DMS79 (cell line): ENCODE data around the gene IL21R.
"Not testable (repeated sequence)": the region's sequence is repeated elsewhere in the genome, so short reads cannot be mapped to it uniquely, and the experiment has no call there.

Experiments used
- DNase-seq: peaks from one replicate; lab custom pipeline; 2025; lab: John Stamatoyannopoulos, UW

Gene IL21R

DNA sequence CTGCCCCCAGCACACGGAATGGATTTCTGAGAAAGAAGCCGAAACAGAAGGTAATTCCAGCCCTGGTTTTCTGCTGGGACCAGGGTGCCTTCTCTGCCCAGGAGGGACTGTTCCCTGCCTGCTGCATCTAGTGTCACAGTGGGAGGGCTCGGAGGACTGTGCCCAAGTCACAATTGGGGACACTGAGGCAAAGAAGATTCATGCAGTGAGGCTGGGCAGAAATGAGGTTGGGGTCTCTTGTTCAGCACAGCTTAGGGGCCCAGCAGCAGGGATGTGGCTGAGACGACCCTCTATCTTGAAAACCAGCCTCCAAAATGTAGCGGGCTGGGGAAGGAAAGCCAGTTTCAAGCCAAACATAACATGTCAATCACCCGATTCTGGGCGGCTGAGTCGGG, 592 bp downstream of the IL21R start:
- no peak for DNase-seq

DNA sequence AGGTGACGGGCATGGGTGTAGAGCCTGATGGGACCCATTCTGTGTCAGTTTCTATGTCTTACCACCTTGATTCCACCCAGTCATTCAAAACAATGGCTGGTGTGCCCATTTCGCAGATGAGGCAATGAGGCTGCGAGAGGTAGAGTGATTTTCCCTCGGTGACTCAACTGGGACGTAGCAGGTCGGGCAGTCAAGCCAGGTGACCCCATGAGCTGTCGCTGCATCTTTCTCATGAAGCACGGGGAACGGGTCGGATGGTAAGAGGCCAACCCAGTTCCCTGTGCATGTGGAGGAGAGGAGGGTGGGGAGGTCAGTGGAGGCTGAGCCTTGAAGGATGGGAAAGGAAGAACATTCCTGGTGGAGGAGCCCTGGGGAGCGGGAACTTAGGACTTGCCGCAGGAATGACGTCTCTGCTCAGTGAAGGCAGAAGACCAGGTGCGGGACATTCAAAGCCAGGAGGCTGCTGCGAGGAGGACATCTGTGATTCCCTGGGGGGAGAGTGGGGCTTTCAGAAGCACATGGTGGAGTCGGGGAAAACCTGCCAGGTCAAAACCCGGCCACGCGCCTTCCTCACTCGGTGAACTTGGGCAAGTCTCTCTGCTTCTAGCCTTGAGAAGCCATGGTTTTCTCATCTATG, 1.1 kb downstream of the IL21R start:
- no peak for DNase-seq

DNA sequence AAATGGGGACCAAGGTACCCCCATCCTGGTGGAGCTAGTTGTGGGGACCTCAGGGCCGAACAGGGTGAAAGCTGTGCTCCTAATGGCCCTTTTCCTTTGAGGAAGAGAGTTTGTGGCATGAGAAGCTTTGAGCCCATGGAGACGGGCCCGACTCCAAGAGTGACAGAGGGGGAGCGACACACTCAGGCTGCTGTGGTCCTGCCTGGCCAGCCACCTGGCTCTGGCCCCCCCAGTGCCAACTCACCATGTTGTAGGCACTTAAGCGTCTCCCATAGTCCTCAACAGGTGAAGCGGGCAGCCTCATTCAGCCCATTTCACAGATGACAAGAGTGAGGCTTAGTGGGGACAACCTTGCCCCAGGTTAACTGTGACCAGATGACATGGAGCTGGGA, 1.6 kb downstream of the IL21R start:
- no peak for DNase-seq

DNA sequence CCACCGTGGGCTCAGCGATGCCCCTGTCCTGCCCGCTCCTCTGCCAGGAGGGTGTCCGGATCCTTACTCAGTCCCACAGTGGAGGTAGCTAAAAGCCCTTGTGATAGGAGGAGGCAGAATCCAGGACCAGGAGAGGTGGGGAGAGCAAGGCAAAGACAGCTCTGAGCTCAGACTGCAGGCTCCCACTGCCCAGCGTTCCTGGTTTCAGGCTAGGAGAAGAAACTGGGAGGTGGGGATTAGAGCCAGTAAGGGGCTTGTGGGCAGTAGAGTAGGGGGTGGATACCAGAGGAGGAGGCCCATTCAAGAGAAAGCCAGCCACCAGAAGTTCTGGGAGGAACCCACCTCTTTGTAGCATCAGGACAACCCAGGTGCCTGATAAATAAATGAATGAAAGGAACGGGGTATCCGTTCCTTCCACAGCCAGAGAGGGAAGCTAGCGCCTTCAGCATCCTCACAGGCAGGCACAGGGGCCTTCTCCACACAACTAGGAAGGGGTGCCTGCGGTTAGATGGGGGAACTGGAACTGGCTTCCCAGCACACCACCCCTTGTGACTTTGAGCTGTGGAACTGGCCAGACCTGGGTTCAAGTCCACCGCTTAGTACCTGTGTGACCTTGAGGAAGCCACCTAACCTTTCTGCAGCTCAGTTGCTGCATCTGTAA, 2.3 kb downstream of the IL21R start:
- DNase-seq: no peak

DNA sequence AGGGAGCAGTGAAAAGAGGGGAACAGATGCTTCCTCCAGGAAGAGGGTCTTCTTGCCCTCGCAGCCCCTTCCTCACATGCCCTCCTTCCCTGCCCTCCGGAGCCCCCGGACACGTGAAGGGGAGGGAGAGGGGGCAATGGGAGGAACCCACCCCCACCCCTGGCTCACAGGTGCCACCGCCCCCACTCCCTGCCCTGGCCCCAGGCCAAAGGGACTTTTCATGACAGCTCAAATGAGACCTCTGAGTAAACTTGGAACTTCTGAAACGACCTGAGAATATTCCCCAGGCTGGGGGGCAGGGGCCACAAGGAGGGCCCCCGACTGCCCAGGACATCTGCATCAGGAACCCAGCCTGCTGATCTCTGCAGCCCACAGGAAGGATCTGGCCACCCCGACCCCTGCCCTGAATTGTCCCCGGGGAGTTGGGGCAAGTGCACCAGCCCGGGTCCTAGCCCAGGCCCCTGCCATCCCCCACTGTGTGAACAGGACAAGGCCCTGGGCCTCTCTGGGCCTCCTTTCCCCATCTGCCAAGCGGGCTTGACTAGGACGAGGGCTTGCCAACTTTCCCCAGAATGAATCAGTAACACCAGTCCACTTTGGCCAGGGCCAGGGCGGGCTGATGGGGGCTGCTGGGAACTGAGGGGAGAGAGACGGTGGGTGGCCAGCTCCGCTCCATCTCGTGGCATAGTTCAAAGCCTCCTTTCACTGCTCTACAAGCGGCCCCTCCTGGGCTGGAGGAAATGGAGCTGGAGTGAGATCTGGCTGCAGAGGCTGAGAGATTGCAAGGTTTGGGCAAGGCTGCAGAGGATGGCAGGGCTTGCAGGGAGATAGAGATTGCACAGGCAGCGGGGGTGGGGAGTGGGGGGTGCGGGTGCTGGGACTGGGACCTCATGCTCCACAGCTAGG, 3.8 kb downstream of the IL21R start:
- DNase-seq: no peak

DNA sequence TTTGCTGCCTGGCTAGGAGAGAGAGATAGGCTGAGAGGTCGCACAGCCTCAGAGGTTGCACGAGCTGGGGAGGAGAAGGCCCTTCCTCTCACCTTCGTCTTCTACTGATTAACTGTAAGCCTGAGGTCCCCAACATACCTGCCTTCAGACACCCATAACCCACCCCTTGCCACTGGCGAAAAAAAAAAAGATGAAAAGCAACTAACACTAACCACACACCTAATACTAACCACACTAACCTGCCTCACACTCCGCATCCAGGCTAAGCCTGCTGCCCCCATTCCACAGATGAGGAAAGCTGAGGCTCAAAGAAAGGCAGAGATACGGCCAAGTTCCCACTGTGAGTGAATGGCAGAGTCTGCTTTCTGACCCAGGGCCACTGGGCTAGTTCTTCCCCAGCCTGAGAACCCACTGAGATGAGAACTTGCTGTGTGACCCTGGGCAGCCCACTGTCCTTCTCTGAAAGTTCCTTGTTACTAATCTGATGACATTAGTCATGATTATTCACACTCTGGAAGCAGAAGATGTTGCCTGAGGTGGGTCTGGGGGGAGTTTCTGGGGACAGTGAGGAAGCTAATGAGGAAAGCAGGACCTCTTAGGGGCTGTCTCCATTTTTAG, 4.6 kb downstream of the IL21R start:
- DNase-seq: no peak

DNA sequence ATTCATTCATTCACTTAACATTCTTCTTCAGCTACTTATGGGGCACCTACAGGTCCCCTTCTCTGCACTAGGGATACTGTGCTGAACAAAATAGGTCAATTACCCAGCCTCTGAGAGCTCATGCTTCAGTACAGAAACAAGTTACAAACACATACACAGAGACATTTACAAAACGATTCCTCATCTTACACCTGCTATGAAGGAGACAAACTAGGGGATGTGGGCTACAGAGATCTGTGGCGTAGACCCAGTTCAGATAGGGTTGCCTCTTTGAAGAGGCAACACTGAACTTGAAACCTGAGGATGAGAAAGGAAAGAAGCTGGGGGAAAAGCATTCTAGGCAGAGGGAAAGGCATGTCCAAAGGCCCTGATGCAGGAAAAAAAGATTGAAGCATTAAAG, 5.2 kb downstream of the IL21R start:
- DNase-seq: no peak

DNA sequence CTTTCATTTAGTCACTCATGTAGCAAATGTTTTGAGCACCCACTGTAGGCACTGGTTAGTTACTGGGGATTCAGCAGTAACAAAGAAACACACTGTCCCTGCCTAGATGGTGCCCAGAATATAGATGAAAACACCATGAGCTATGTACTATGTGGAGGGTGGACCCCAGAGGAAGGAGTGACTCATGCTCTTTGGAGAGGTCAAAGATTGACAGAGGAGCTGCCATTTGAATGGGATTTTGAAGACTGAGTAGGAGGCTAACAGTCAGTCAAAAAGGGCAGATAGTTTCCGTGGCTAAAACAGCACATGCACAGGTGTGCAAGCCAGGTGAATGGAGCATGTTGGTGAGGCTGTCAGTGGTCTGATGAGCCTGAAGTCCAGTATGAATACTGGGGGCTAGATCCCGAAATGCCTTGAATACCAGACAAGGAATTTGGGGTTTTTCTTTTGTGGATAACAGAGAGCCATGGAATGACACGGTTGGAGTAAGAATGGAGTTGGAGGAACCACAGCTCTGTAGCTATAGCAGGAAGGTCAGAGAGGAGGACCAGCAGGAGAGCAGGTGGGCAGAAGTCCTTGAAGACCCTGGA, 6.1 kb downstream of the IL21R start:
- no peak for DNase-seq

DNA sequence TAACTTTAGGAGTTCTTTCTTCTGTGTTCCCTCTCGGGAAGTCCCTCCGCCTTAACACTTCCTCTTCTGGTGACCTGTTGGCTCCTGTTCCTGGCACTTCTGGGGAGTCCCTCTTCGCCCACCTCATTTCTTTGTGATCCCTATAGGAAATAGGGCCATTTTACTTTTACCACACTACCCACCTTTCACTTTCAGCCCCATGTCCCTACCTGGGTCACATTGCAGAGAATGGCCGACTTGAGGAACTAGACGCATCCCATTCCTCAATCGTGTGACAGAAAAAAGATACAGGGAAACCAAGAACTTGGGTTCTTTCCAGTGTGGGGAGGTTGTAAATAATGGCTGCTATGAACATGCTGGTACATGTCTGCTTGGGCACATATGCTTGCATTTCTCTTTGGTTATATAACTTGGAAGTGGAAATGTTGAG, 6.6 kb downstream of the IL21R start:
- no peak for DNase-seq

DNA sequence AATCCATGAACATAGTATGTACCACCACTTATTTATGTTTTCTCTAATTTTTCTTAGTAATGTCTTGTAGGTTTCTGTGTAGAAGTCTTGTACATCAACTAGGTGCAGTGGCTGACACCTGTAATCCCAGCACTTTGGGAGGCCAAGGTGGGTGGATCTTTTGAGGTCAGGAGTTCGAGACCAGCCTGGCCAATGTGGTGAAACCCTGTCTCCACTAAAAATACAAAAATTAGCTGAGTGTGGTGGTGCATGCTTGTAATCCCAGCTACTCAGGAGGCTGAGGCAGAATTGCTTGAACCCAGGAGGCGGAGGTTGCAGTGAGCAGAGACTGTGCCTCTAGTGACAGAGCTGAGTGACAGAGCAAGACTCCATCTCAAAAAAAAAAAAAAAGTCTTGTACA, 8.0 kb downstream of the IL21R start:
- DNase-seq: not testable (repeated sequence)

DNA sequence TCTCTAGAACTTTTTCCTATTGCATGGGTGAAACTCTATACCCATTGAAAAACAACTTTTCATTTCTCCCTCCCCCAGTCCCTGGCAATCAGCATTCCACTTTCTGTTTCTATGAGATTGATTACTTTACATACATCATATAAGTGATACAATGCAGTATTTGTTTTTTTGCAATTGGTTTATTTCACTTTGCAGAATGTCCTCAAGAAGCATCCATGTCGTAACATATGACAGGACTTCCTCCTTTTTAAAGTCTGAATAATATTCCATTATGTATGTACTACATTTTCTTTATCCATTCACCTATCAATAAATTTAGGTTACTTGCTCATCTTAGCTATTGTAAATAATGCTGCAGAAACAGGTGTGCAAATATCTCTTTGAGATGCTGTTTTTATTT, 8.8 kb downstream of the IL21R start:
- DNase-seq: no peak

DNA sequence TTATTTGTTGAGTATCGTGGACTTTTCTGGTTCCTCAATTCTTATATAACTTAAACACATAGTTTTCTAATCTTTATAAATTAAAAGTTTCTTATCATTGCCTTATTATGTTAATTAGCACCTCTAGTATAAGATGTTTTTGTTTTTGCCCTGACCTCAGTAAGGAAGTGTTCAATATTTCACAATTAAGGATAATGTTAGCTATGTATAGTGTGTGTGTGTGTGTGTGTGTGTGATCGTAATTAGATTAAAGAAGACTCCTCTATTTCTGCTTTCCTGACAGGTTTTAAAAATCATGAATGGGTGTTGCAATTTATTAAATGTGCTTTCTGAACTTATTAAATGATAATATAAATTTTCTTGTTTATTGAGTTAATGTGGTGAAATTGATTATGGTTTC, 12.0 kb downstream of the IL21R start:
- DNase-seq: no peak

DNA sequence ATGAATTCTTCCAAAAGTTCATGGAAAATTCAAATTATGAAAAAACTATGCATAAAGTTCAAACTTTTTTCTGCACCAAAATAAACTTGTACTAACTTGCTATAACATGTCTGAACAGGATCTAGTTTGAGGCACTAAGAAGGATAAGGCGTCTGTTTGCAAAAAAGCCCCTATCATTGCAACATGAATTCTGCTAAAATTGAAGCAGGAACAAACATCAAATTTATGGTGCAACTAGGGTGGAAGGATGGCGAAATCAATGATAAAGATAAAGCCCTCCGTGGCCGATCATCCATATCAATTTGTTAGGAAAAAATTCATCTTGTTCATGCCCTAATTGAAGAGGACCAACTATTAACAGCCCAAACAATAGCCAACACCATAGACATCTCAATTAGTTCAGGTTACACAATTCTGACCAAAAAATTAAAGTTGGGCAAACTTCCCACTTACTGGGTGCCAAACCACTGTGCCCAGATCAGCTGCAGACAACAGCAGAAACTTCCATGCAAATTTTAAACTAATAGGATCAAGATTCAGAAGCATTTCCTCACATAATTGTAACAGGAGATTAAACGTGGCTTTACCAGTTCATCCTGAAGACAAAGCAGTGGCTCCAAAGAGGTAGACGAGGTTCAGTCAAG, 12.9 kb downstream of the IL21R start:
- DNase-seq: no peak

DNA sequence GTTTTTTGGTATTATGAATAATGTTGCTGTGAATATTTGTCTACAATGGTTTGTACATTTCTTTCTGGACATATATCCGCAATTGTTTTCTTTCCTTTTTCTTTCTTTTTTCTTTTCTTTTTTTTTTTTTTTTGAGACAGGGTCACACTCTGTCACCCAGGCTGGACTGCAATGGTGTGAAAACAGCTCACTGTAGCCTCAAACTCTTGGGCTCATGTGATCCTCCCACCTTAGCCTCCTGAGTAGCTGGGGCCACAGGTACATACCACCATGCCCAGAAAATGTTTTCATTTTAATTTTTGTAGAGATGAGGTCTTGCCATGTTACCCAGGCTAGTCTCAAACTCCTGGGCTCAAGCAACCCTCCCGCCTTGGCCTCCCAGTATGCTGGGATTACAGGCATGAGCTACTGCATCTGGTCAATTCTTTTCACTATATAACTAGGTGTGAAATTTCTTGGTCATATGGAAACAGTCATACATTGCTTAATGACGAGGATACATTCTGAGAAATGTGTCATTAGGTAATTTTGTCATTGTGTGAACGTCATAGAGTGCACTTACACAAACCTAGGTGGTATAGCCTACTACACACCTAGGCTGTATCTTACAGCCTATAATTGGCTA, 15.2 kb downstream of the IL21R start:
- no peak for DNase-seq

DNA sequence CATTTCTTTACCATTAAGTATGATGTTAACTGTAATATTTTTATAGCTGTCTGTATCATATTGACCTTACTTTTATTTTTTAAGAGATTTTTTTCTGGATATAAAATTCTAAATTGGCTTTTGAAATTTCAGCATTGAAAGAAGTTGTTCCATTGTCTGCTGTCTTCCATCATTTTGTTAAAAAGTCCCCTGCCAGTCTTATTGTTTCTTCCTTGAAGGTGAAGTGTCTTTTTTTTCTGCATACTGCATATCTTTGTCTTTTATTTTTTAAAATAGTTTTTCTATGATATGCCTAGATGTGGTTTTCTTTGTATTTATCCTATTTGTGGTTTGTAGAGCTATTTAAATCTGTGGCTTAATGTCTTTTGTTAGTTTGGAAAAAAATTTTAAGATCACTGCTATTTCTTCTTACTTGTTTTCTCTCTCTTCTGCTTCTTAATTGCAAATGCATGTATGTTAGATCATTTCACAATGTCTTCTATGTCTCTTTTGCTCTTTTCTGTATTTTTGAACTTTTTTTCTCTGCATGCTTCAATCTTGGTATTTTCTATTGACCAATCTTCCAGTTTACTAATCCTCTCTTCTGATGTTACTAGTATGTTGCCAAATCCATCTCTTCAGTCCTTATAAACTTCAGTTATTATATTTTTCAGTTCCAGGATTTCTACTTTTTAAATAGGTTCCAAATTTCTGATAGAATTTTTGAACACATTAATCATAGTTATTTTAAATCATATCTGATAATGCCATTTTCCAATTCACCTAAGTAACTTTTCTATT, 20.2 kb downstream of the IL21R start:
- no peak for DNase-seq

DNA sequence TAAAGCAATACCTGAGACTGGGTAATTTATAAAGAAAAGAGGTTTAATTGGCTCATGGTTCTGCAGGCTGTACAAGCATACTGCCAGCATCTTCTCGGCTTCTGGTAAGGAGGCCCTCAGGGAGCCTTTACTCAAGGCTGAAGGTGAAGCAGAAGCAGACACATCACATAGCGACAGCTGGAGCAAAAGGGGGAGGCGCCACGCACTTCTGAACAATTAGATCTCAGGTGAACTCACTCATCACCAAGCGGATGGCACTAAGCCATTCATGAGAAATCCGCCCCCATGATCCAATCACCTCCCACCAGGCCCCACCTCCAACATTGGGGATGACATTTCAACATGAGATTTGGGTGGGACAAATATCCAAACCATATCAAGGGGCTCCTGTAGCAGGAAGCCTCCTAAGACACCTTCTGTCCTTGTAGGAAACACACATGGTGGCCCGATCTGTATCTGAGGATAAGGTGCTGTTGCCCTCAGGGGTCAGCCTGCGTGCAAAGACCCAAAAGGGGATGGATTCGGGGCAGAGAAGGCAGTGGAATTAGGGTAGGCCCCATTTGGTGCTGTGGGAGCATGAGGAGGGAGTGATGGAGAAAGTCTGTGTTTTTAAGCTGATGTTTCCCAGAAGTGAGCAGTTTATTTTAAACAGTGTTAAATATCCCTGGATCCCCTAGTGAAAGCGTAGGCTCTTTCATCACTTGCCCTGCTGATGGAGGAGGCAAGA, 23.0 kb downstream of the IL21R start:
- DNase-seq: no peak

DNA sequence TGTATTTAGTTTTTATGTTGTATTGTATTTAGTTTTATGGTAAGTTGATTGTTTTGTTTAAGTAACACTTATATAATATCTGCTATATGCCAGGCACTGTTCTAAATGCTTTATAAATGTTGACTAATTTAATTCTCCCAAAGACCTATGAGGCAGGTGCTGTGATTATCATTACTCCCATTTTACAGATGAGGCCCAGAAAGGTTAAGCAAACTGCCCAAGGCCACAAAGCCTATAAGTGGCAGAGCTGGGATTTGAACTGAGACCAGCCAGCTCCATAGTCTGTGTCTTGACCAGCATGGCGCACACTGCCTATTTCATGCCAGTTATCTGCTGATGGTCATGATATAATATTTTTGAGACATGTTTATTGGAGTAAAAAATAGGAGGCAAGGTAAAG, 24.0 kb downstream of the IL21R start:
- no peak for DNase-seq

DNA sequence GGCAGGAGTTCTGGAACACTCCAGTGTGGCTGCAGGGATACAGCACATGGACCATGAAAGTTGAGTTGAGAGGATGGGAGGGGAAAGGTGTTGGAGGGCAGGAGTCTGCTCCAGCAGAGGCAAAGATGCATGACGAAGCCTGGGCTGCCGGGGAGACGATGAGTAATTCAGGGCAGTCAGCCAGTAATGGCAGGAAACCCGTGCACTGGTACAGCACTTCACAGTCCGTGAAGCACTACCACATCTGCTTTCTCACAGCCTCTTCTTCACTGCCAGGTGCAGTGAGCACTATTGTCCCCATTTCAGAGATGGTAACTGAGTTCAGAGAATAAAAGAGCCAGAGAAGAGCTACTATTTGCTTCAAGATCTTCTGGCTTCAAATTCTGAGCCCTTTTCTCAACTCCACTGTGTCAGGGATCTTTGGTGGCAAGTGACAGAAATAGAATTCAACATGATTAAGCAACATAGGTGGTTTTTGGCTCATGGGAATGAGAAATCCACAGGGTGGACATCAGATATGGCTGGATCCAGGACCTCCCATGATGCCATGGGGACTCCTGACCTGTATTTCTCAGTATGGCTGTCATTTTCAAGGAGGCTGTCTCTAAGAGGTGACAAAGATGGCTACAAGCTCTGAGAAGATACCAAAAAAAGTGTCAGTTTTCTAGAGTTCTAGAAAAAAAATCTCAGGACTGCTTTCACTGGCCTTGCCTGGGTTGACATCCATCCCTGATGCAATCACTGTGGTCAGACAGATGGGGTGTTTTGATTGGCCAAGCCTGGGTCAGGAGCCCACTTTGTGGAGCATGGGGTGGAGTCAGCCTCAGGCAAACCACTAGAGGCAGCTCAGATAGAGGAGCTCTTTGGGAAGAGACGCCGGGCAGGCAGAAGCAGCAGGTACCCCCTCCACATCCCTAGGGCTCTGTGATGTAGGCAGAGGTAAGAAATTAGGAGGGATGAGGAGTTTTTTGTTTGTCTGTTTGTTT, 24.7 kb downstream of the IL21R start:
- DNase-seq: peak; percentile 44

DNA sequence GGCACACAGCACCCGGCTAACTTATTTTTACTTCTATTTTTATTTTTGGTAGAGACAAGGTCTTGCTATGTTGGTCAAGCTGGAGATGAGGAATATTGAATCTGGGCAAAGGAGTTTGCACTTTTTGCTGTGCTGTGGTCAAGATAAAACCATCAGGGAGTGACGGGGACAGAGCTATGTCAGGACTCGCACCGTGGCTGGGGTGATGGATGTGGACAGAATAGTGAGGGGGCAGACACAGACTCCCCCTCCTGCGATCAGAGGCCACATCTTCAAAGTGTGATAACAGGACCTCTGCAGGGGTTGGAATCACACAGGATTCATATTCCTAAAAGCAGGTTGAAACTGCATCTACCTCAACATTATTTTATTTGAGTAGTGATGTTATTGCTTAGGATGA, 25.6 kb downstream of the IL21R start:
- no peak for DNase-seq
